PFSK-1 (cell line): Measurements from ENCODE around the gene NUDT3.
A peak's percentile ranks its signal among the peaks of the same experiment; 100 is the strongest.

Experiments
- FOXP2 ChIP-seq: optimal IDR thresholded peaks from 2 replicates; pipeline ENCODE3; 2011; ENCODE audit warnings: borderline replicate concordance, control low read depth, inconsistent platforms; ENCODE audit not compliant: insufficient read depth; ENCODE audit errors: extremely low read length, extremely low read depth
- POLR2AphosphoS5 ChIP-seq: IDR thresholded peaks from 2 replicates; pipeline ENCODE4 v1.6.1; 2012; ENCODE audit warnings: low read depth, mild to moderate bottlenecking, control low read depth, low read length, moderate library complexity
- REST ChIP-seq, 2 experiments: IDR thresholded peaks; 2 replicates each; pipeline versions ENCODE4 v1.6.1 to v1.8.0; 2011 to 2012; ENCODE audit warnings: low read depth in 2 of 2, low read length in 2 of 2, control low read depth in 1 of 2, inconsistent platforms in 1 of 2, mild to moderate bottlenecking in 1 of 2, moderate library complexity in 1 of 2; ENCODE audit not compliant: insufficient read depth in 1 of 2
- SIN3A ChIP-seq: IDR thresholded peaks from 2 replicates; pipeline ENCODE4 v1.6.1; 2012; ENCODE audit warnings: mild to moderate bottlenecking, low read length, moderate library complexity, borderline replicate concordance; ENCODE audit not compliant: insufficient read depth
- TAF1 ChIP-seq: IDR thresholded peaks from 2 replicates; pipeline ENCODE4 v1.6.1; 2012; ENCODE audit warnings: low read length, control low read depth, borderline replicate concordance; ENCODE audit not compliant: insufficient read depth

NUDT3 gene

GRCh38 chr6:34424200-34425131 lies 32.0 kb upstream of the NUDT3 start:
- TF ChIP-seq TAF1 (no peak), SIN3A (no peak), POLR2AphosphoS5 (peak; percentile 10; the same call in 1 of the 2 replicates), FOXP2 (no peak), REST (IDR thresholded peaks at IDR 0.05; ENCODE audit: insufficient read depth in 1 of 2, low read depth in 2 of 2, low read length in 2 of 2) (no peak)

GRCh38 chr6:34423254-34423653 lies 30.8 kb upstream of the NUDT3 start:
- TF ChIP-seq POLR2AphosphoS5 (no peak), SIN3A (no peak)

GRCh38 chr6:34418367-34418766 lies 25.9 kb upstream of the NUDT3 start:
- TF ChIP-seq FOXP2 (no peak), POLR2AphosphoS5 (peak; percentile 51; the same call in 1 of the 2 replicates)

- TF ChIP-seq POLR2AphosphoS5: peak; percentile 1; the same call in 1 of the 2 replicates
- no peak for TF ChIP-seq REST (IDR thresholded peaks at IDR 0.05; ENCODE audit: insufficient read depth in 1 of 2, low read depth in 2 of 2, low read length in 2 of 2)
Observed at GRCh38 chr6:34416877-34417371, 24.5 kb upstream of the NUDT3 start.

GRCh38 chr6:34414999-34415858 lies 22.8 kb upstream of the NUDT3 start:
- no peak for TF ChIP-seq REST (IDR thresholded peaks at IDR 0.05; ENCODE audit: insufficient read depth in 1 of 2, low read depth in 2 of 2, low read length in 2 of 2)
- TF ChIP-seq POLR2AphosphoS5: peak; percentile 63; the same call in 1 of the 2 replicates

- TF ChIP-seq FOXP2: no peak
- no peak for TF ChIP-seq TAF1
- no peak for TF ChIP-seq POLR2AphosphoS5
- TF ChIP-seq REST (IDR thresholded peaks at IDR 0.05; ENCODE audit: insufficient read depth in 1 of 2, low read depth in 2 of 2, low read length in 2 of 2): no peak
- TF ChIP-seq SIN3A: no peak
Observed at GRCh38 chr6:34412643-34413214, 20.3 kb upstream of the NUDT3 start.
